ENCODE data around the gene MIF.

DNA sequence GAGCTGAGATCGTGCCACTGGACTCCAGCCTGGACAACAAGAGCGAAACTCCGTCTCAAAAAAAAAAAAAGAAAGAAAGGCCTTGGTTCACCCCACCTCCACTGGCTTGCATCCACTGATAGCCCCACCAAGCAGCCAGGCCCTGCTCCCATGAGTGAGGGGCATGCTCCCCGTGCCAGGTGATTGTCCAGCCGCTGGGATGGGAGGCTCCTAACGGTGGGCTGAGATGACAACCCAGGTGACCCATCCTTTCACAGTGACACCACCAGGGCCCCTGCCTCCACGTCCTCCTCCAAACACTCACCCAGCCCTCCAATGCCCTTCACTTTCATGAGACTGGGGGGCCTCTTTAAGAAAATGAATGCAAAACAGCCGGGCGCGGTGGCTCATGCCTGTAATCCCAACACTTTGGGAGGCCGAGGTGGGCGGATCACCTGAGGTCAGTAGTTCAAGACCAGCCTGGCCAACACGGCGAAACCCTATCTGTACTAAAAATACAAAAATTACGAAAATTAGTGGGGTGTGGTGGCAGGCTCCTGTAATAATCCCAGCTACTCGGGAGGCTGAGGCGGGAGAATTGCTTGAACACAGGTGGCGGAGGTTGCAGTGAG lies 46.8 kb upstream of the MIF start:
- TF ChIP-seq, protein P1, sequence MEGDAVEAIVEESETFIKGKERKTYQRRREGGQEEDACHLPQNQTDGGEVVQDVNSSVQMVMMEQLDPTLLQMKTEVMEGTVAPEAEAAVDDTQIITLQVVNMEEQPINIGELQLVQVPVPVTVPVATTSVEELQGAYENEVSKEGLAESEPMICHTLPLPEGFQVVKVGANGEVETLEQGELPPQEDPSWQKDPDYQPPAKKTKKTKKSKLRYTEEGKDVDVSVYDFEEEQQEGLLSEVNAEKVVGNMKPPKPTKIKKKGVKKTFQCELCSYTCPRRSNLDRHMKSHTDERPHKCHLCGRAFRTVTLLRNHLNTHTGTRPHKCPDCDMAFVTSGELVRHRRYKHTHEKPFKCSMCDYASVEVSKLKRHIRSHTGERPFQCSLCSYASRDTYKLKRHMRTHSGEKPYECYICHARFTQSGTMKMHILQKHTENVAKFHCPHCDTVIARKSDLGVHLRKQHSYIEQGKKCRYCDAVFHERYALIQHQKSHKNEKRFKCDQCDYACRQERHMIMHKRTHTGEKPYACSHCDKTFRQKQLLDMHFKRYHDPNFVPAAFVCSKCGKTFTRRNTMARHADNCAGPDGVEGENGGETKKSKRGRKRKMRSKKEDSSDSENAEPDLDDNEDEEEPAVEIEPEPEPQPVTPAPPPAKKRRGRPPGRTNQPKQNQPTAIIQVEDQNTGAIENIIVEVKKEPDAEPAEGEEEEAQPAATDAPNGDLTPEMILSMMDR (IDR thresholded peaks at IDR 0.05): no peak
- no peak for TF ChIP-seq POLR2A (IDR thresholded peaks at IDR 0.05)
